HepG2 (cell line): ENCODE measurements around the gene DMPK. TPM values are rescaled to one million over a fixed set of nuclear protein-coding genes. Genes with fewer than 3 reads are reported as not detected.

Experiments used
- CAMTA2 ChIP-seq: sonication (generic); formaldehyde crosslinking; IDR thresholded peaks from 2 replicates; pipeline ENCODE4 v1.4.0; 2020; ENCODE audit warnings: mild to moderate bottlenecking, missing genetic modification reagents, borderline replicate concordance
- CBX2 ChIP-seq, 2 experiments: fragments of 200-600 bp in 1 of 2; sonication (generic); formaldehyde crosslinking in 1 of 2; IDR thresholded peaks; 2 replicates each; pipeline versions ENCODE4 v1.7.0 to v1.8.1; 2018 to 2022; ENCODE audit warnings: low read depth in 2 of 2, low read length in 1 of 2, mild to moderate bottlenecking in 1 of 2, missing genetic modification reagents in 1 of 2
- ELF3 ChIP-seq: IDR thresholded peaks from 2 replicates; pipeline ENCODE4 v1.6.1; 2016; ENCODE audit warnings: missing genetic modification reagents, missing compliant biosample characterization
- FOSL1 ChIP-seq: sonication (generic); formaldehyde crosslinking; IDR thresholded peaks from 2 replicates; pipeline ENCODE4 v1.9.0; 2021; ENCODE audit warnings: missing genetic modification reagents, borderline replicate concordance
- GATAD1 ChIP-seq: IDR thresholded peaks from 2 replicates; pipeline ENCODE4 v1.6.1; 2016; ENCODE audit warnings: missing genetic modification reagents, missing compliant biosample characterization
- MAF1 ChIP-seq: sonication (generic); formaldehyde crosslinking; IDR thresholded peaks from 2 replicates; pipeline ENCODE4 v1.5.0; 2020; ENCODE audit warnings: missing genetic modification reagents, borderline replicate concordance
- MED13 ChIP-seq: sonication (generic); formaldehyde crosslinking; IDR thresholded peaks from 2 replicates; pipeline ENCODE4 v1.5.0; 2020; ENCODE audit warnings: missing genetic modification reagents
- NCOA2 ChIP-seq: sonication (generic); formaldehyde crosslinking; IDR thresholded peaks from 2 replicates; pipeline ENCODE4 v1.8.0; 2022; ENCODE audit warnings: inconsistent platforms
- RCOR2 ChIP-seq: IDR thresholded peaks from 2 replicates; pipeline ENCODE4 v1.6.1; 2016; ENCODE audit warnings: missing biosample characterization, missing genetic modification reagents
- SALL2 ChIP-seq: sonication (generic); formaldehyde crosslinking; IDR thresholded peaks from 2 replicates; pipeline ENCODE4 v1.8.1; 2023; ENCODE audit warnings: mild to moderate bottlenecking, missing genetic modification reagents, inconsistent platforms
- STAG1 ChIP-seq: sonication (generic); formaldehyde crosslinking; IDR thresholded peaks from 2 replicates; pipeline ENCODE4 v1.4.0; 2020; ENCODE audit warnings: missing genetic modification reagents
- ZMYM2 ChIP-seq: sonication (generic); formaldehyde crosslinking; IDR thresholded peaks from 2 replicates; pipeline ENCODE4 v1.8.0; 2022; ENCODE audit warnings: mild to moderate bottlenecking, missing genetic modification reagents
- ZNF615 ChIP-seq: sonication (generic); formaldehyde crosslinking; IDR thresholded peaks from 2 replicates; pipeline ENCODE4 v1.5.0; 2020; ENCODE audit warnings: mild to moderate bottlenecking, missing genetic modification reagents, borderline replicate concordance
- ZXDC ChIP-seq: sonication (generic); formaldehyde crosslinking; IDR thresholded peaks from 2 replicates; pipeline ENCODE4 v1.5.0; 2020; ENCODE audit warnings: mild to moderate bottlenecking, missing genetic modification reagents
- polyA plus RNA-seq, 8 experiments: library from polyadenylated mRNA; depleted of rRNA in 3 of 8; stranded (reverse) in 7 of 8; unstranded in 1 of 8; fragments of >200 nt; fragmentation: Illumina TruSeq in 4 of 8; extraction: Trizol in 4 of 8; gene quantifications; 2 replicates each; pipeline versions ENCODE4 v1.2.1 to v1.2.3, GENCODE V29; 2011 to 2016; ENCODE audit warnings: low read depth in 4 of 8, missing spikeins in 1 of 8, mixed read lengths in 1 of 8; ENCODE audit not compliant: insufficient read depth in 1 of 8
- total RNA-seq, 5 experiments: library from RNA; depleted of rRNA; stranded (reverse); fragments of >200 nt; fragmentation: Illumina TruSeq; extraction: Trizol; gene quantifications; 2 replicates each; pipeline ENCODE4 v1.2.3, GENCODE V29; 2016; ENCODE audit warnings: low read depth in 1 of 5

The DMPK gene
- total and polyA plus RNA-seq, 2 of the 13 experiments (the other 11 are each of a cell fraction or from before 2014, with no cell fraction given) = 5.3 to 8.8 TPM

- TF ChIP-seq MAF1 (CRISPR knock-in tag) (0 out of 2 replicates have a peak, but pooled peaks have one; percentile 63), ELF3 (CRISPR knock-in tag) (peak; percentile 50), CAMTA2 (peak; percentile 59; the same call in 1 of the 2 replicates), ZNF615 (no peak), RCOR2 (CRISPR knock-in tag) (no peak), ZMYM2 (CRISPR knock-in tag) (no peak), GATAD1 (CRISPR knock-in tag) (peak; percentile 76), STAG1 (CRISPR knock-in tag) (peak; percentile 19; the same call in 1 of the 2 replicates), CBX2 (IDR thresholded peaks at IDR 0.05; ENCODE audit: low read depth, low read length) (no peak), CBX2 (CRISPR knock-in tag; IDR thresholded peaks at IDR 0.05; ENCODE audit: low read depth) (no peak), SALL2 (CRISPR knock-in tag) (no peak; the same call in 1 of the 2 replicates), NCOA2 (peak; percentile 42; the same call in 1 of the 2 replicates), MED13 (CRISPR knock-in tag) (peak; percentile 34; the same call in 1 of the 2 replicates), FOSL1 (CRISPR knock-in tag) (no peak), ZXDC (CRISPR knock-in tag) (no peak)
- TF ChIP-seq, all 625 proteins: peak for 261
Observed at GRCh38 chr19:45768984-45769782, 13.1 kb downstream of the DMPK start, which contains the start of gene SIX5 (continued).
